Islet of Langerhans (tissue), 1 donor: Measurements from ENCODE around the gene ELK1.
A peak's percentile ranks its signal among the peaks of the same experiment; 100 is the strongest.

Experiments used
- FAIRE-seq: peaks from one replicate; lab custom pipeline; 2011; peaks lifted over from hg19 to GRCh38; lab: Jason Lieb, UNC

The ELK1 gene

GRCh38 chrX:47644557-47645091, 5.7 kb downstream of the ELK1 start:
- FAIRE-seq, result no peak

- no peak for FAIRE-seq
These were observed 6.4 kb downstream of the ELK1 start for GRCh38 chrX:47643926-47644325.

GRCh38 chrX:47638816-47639215, 11.5 kb downstream of the ELK1 start:
- FAIRE-seq, result no peak

- no peak for FAIRE-seq
These were observed 12.7 kb downstream of the ELK1 start for GRCh38 chrX:47637546-47638195.

- FAIRE-seq, result no peak
These were observed 15.3 kb downstream of the ELK1 start for GRCh38 chrX:47634871-47635575.

GRCh38 chrX:47633689-47634590, 16.4 kb downstream of the ELK1 start:
- FAIRE-seq, result no peak

GRCh38 chrX:47632666-47633065, 17.7 kb downstream of the ELK1 start:
- FAIRE-seq, result no peak

GRCh38 chrX:47631676-47632075, 18.7 kb downstream of the ELK1 start:
- no peak for FAIRE-seq

- no peak for FAIRE-seq
These were observed 20.8 kb downstream of the ELK1 start, which contains the start of gene CFP for GRCh38 chrX:47629419-47630200. CFP (minus strand) TSS chrX:47629930; CDS start chrX:47629844, 86 bp downstream.

- no peak for FAIRE-seq
These were observed 21.4 kb downstream of the ELK1 start for GRCh38 chrX:47628982-47629381.

- FAIRE-seq, result no peak
These were observed 25.0 kb downstream of the ELK1 start for GRCh38 chrX:47625365-47625764.

GRCh38 chrX:47623540-47624027, 26.8 kb downstream of the ELK1 start:
- peak; percentile 5 for FAIRE-seq

- FAIRE-seq, result no peak
These were observed 28.5 kb downstream of the ELK1 start for GRCh38 chrX:47621851-47622250.

- no peak for FAIRE-seq
These were observed 30.1 kb downstream of the ELK1 start for GRCh38 chrX:47620303-47620685.

- no peak for FAIRE-seq
These were observed 30.7 kb downstream of the ELK1 start, which contains the start of gene SYN1 for GRCh38 chrX:47619486-47620302. SYN1 (minus strand) TSS chrX:47619857; CDS start chrX:47619728, 129 bp downstream.

GRCh38 chrX:47618923-47619485, 31.4 kb downstream of the ELK1 start:
- no peak for FAIRE-seq

GRCh38 chrX:47614618-47615017, 35.7 kb downstream of the ELK1 start:
- no peak for FAIRE-seq

GRCh38 chrX:47613082-47613481, 37.3 kb downstream of the ELK1 start:
- peak; percentile 96 for FAIRE-seq

- FAIRE-seq, result no peak
These were observed 37.9 kb downstream of the ELK1 start for GRCh38 chrX:47612418-47612817.

GRCh38 chrX:47611926-47612325, 38.4 kb downstream of the ELK1 start:
- no peak for FAIRE-seq
